GM18517 (cell line): ENCODE measurements around the gene EIF2D.

Experiments
- ATAC-seq: cut with Tn5 transposase; IDR thresholded peaks from one replicate; pipeline ENCODE4 v1.9.1; 2021; ENCODE audit warnings: mild to moderate bottlenecking, moderate library complexity; ENCODE audit not compliant: unreplicated experiment

EIF2D gene

GRCh38 chr1:206573319-206573718, 38.9 kb downstream of the EIF2D start:
- ATAC-seq, result no peak

- ATAC-seq, result no peak
These were observed 39.4 kb downstream of the EIF2D start for GRCh38 chr1:206572835-206573234.

- ATAC-seq, result no peak
These were observed 41.7 kb downstream of the EIF2D start for GRCh38 chr1:206570529-206570928.

- no peak for ATAC-seq
These were observed 42.7 kb downstream of the EIF2D start for GRCh38 chr1:206569556-206569955.

GRCh38 chr1:206568779-206569352, 43.4 kb downstream of the EIF2D start:
- ATAC-seq, result no peak

- ATAC-seq, result no peak
These were observed 44.0 kb downstream of the EIF2D start for GRCh38 chr1:206568256-206568655.

- no peak for ATAC-seq
These were observed 45.3 kb downstream of the EIF2D start for GRCh38 chr1:206566999-206567398.

GRCh38 chr1:206565995-206566394, 46.3 kb downstream of the EIF2D start:
- no peak for ATAC-seq

GRCh38 chr1:206563367-206564207, 48.7 kb downstream of the EIF2D start:
- no peak for ATAC-seq

- no peak for ATAC-seq
These were observed 52.1 kb downstream of the EIF2D start for GRCh38 chr1:206560007-206560716.

- ATAC-seq, result no peak
These were observed 52.6 kb downstream of the EIF2D start for GRCh38 chr1:206559672-206559995.

- ATAC-seq, result no peak
These were observed 53.2 kb downstream of the EIF2D start for GRCh38 chr1:206558794-206559671.

GRCh38 chr1:206557636-206558473, 54.4 kb downstream of the EIF2D start:
- ATAC-seq, result no peak

GRCh38 chr1:206556750-206557635, 55.3 kb downstream of the EIF2D start:
- ATAC-seq, result peak; percentile 47

GRCh38 chr1:206556047-206556749, 56.1 kb downstream of the EIF2D start:
- peak; percentile 34 for ATAC-seq

GRCh38 chr1:206555473-206555935, 56.8 kb downstream of the EIF2D start:
- ATAC-seq, result no peak

- no peak for ATAC-seq
These were observed 57.4 kb downstream of the EIF2D start for GRCh38 chr1:206554701-206555472.

GRCh38 chr1:206554211-206554610, 58.1 kb downstream of the EIF2D start:
- ATAC-seq, result no peak
